ENCODE data around the gene AHDC1.
"Not testable (repeated sequence)": the region's sequence is repeated elsewhere in the genome, so short reads cannot be mapped to it uniquely, and the experiment has no call there.

The AHDC1 gene

DNA sequence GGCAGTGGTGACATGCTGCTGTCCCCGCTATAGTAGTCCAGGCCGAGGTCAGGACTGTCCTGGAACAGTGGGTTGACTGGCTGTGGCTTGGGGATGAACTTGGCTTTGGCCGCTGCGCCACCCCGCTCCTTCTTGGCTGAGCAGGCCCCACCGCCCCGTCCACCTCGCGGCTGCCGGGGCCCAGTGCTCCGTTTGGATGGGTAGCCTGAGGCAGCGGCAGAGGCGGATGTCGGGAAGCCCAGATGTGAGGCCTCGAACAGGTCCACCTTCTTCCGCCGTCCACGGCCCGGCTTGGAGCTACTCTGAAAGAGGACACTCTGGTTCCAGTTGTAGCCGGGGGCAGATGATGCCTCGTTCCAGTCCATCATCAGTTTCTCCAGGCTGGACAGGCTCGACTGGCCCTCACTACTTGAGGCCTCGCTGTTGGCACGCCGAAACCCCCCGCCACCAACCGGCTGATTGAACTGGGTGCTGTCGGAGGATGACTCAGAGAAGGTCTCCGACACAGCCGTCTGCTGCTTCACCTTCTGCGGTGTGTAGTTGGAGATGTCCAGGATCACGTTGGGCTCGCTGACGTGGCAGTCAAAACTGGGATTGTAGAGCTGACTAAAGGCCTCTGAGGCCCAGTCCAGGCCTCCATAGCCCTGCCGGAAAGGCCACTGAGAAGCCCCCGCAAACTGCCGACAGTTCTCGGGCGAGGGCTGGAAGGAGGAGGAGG is 55.6 kb downstream of the AHDC1 start:
- no peak for DNase-seq (ENCODE audit: low read depth)

DNA sequence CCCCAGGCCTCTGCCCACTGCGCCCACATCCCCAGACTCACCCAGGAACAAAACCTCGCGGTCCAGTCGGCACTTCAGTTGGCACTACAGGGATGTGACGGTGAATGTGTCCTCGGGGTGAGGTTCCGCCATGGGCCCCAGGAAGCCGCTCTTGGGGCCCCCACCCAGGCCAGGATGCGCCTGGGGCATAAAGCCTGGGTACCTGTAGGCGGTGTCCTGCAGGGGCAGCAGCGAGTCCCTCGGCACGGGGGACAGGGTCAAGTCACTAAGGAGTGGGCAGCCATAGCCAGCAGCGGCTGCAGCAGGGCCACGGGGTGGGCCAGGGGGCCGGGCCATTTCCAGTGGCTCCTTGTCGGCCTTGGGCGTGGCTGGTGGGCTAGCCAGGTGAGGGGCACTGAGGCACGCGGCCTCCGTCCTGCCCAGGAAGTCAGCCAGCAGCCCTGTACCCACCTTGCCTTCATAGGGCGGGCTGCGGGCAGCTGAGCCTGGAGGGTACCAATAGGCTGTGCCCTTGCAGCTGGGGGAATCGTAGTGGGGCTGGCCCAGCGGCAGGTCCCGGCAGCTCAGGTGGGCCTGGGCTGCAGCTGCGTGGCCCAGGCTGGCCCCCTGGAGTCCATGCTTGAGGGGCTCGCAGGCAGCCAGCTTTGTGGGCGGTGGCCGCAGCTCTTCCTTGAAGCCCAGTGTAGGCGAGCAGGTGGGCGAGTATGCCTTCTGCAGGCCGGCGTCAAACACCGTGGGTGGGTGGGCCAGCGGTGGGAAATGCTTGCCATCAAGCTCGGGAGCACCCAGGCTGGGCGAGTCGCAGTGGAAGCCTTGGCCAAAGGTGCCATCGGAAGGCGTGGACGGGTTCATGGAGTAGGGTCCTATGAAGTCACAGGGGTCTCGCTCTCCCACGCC is 56.5 kb downstream of the AHDC1 start:
- DNase-seq (ENCODE audit: low read depth) = no peak

DNA sequence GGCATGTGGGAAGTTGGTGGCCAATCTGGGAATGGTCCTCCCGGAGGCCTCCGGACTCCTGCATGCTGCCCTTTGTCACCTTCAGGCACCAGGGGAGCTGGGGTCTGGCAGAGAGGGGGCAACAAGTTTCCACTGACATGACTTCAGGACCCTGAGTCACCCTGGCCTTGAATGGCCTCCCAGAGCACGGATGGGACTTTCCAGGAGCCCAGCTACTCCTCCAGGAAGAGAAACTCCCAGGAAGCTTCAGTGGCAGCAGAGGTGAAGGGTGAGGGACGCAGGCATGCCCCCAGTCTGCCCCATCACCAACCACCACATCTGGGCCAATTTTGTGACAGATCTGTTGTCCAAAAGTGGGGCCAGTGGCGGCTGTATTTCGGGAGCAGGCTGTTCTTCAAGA is 58.1 kb downstream of the AHDC1 start:
- no peak for DNase-seq (ENCODE audit: low read depth)

DNA sequence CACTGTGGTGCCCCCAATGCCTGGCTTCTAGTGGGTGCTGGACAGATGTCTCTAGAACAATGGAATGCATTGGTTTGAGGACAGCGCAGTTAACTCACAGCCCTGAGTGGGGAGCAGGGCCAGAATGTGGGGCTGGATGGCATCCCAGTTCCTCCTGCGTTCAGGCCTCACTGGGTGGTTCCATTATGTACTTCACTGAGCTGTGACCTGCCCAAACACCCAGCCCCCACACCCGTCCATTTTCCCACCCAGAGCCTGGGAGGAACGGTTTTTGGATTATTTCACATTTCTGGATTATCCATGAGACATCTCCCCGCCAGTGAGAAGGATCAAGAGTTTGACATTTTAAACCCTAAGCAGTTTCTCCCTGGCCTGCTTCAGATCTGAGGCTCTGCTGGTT is 58.7 kb downstream of the AHDC1 start:
- DNase-seq (ENCODE audit: low read depth) = no peak

DNA sequence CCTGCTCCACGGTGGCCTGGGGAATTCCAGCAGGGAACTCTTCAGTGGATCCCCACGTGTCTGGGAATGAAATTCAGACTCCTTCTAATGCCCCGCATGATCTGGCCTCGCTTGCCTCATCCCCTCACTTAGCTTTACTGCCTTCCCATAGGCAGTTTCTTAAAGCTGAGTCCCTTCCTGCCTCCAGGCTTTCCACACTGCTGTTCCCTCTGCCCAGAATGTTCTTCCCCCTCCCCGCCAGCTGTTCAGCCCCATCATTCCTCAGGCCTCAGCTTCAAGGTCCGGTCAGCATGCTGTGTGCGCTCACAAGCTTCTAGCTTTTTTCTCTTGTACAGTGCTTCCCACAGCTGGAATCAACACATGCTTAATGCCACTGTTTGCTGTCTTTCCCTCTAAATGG is 59.1 kb downstream of the AHDC1 start:
- no peak for DNase-seq (ENCODE audit: low read depth)

DNA sequence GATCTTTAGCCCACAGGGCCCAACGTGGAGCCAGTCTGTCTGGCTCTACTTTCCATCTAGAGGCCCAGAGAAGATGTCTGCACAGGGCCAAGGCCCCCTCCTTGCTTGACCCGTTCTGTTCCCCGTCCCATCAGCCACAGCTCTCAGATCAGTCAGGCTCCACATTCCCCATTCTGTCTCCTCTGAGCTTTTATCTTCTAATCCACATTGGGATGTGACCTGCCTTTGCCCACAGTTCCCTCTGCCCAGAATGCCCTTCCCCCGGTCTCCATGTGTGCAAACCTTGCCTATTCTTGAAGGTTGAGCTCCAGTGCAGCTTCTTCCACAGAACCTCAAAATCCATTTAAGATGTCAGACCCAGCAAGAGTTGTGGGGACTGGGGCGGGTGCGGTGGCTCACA is 60.7 kb downstream of the AHDC1 start:
- DNase-seq (ENCODE audit: low read depth) = no peak

DNA sequence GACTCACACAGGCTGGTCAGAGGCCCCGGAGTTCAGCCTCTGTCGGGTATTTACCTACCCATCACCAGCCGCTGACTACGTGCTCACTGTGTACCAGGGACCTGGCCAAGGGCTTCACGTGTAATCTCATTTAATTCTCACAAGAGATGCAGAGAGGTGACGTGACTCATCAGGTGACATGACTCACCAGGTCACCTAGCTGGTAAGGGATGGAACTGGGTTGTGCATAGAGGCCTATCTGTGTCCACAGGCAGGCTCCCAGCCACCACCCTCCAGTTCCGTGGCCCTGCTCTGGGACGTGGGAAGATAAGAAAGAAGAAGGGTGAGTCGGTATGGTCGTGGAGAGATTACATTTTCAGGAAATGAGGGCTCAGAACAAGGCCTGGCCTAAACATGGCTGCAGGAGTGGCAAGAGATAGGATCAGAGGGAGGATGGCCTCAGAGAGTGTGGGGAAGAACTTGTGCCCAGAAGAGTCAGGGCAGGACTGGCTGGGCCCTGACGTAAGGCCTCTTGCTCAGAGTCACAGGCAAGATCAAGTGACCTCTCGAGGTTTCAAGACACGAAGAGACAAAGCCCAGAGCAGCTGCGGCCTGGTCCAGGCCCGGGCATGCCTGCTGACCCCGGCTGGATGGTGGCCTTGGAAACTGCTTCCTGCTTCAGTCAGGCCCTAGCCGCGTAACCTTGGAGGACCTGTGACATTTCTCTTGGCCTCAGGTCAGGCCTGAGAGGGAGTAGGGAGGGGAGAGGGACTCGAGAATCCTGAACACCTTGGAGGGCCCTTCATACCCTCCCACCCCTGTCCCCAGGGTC is 61.3 kb downstream of the AHDC1 start:
- no peak for DNase-seq (ENCODE audit: low read depth)

DNA sequence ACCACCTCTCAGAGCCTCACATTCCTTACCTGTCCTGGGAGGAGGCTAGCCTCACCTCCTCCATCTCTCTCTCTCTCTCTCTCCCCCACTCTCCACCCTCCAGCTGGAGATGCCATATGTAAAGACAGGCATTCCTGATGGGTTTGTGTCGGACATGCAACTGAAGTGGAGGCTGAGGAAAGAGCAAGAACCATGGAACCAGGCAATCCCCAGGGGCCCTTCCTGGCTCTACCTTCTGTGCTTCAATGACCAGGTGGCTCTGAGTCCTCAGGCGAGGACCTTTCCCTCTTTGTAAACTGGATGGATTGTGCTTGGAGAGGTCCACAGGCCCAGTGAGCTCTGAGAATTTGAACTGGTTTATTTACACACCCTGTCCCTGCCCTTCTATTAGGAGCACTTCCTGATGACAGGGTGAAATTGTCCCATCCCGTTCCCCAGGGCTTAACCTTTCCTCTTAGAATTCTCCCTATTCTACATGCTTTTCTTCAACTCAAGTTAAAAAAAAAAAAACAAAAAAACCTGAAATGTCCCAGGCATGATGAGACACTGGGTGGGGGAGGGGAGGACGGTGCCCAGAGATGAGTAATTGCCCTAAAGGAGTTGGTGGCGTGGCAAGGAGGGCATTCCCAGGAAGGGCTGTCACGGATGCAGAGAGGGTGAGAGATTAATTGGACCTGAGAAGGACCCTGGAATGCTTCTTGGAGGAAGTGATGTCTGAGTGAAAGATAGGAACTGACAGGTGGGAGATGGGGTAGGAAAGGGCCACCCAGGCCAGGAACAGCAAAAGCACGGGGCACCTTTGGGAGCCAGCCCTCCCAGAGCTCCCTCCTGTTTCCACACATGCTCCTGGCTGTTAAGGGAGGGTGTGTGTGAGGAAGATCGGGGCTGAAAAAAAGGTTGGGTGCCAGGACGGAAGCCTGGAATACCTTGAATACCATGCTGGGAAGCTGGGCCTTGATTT is 63.8 kb downstream of the AHDC1 start:
- DNase-seq (ENCODE audit: low read depth) = no peak

DNA sequence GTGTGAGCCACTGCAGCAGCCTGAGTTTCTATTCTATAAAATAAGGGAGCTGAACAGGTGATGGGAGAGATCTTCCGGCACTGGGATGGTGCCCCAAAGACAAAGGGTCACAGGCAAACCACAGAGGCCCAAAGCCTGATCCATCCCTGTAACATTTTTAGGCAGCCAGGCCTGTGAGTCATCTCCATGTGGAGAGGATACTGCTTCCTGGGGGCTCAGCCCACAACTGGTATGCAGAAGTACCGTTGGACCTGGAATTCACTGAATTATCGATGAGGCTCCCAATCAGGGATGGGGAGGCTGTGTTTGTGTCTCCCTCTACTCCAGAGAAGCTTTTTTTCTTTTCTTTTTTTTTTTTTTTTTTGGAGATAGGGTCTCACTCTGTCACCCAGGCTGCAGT is 65.2 kb downstream of the AHDC1 start:
- DNase-seq (ENCODE audit: low read depth) = no peak

DNA sequence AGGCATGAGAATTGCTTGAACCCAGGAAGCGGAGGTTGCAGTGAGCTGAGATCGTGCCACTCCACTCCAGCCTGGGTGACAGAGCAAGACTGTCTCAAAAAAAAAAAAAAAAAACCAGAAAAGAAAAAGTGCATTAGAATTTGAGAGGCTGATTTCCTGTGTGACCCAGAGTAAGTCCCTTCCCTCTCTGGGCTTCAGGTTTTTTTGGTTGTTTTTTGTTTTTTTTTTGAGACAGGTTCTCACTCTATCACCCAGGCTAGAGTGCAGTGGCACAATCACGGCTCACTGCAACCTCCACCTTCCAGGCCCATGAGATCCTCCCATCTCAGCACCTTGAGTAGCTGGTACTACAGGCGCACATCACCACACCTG is 65.7 kb downstream of the AHDC1 start:
- DNase-seq (ENCODE audit: low read depth) = not testable (repeated sequence)

DNA sequence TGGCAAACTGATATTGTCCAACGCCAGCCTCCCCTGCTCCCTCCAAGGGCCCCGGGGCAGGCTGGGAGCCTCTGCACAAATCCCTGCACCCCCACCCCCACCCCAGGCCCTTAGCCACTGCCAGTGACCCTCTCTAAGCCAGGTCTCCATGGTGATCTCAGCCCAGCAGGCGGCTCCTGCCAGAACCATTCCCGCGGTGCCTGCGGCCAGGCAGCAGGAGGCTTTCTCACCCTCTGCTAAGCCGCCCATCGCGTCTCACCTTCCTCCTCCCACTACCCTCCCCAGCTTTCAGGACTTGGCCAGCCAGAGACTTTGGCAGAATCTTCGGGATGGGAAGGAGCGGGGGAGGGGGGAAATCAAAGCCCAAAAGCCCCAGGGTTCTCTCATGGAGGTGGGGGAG is 67.2 kb downstream of the AHDC1 start:
- no peak for DNase-seq (ENCODE audit: low read depth)

DNA sequence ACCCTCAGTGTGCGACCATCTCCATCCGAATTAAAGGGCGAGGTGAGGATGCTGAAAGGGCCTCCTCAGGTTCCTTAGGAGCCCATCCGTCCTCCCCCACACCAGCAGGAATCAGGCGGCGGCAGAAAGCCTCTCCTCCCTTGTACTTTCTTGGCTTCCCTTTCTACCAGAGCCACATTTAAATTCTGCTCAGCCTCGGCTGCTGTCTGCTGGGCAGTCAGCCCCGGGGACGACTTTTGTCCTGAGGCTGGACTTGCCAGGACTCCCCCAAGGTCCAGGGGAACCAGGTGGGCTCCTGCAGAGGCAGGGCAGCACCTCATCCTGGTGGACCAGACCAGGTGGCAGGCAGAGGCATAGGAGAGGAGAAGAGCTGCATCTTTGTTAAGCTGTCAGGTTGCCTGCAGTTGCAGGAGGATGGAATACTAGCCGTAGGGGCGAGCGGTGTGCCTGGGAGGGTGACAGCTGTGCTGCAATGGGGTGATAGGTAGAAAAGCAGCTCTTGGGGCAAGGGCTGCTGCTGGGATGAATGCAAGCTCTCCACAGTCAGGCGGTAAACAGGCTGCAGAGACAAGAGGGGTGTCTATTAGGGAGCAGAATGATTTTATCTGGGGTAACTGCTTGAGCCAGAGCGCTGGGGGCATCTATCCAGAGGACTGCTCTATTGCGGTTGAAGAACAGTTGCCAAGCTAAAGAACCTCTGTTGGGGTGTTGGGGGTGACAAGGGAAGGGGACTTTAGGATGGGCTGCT is 67.8 kb downstream of the AHDC1 start:
- DNase-seq (ENCODE audit: low read depth) = no peak

DNA sequence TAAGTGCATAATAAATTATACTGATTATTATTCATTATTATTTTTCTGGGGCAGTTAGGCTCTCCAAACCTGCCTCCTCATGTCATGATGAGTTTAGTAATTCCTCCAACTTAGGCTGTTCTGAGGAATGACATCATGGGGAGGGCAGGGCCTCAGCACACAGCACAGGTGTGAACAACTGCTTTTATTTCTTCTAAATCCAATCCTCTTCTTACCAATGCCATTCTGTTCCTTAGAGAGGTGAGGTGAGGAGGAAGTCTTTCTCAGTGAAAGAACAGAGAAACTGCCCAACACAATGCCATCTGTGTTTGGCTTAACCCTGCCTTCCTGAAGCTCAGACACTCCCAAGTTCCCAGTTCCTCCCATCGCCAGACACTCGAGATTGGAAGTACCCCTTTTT is 68.6 kb downstream of the AHDC1 start:
- DNase-seq (ENCODE audit: low read depth) = no peak

DNA sequence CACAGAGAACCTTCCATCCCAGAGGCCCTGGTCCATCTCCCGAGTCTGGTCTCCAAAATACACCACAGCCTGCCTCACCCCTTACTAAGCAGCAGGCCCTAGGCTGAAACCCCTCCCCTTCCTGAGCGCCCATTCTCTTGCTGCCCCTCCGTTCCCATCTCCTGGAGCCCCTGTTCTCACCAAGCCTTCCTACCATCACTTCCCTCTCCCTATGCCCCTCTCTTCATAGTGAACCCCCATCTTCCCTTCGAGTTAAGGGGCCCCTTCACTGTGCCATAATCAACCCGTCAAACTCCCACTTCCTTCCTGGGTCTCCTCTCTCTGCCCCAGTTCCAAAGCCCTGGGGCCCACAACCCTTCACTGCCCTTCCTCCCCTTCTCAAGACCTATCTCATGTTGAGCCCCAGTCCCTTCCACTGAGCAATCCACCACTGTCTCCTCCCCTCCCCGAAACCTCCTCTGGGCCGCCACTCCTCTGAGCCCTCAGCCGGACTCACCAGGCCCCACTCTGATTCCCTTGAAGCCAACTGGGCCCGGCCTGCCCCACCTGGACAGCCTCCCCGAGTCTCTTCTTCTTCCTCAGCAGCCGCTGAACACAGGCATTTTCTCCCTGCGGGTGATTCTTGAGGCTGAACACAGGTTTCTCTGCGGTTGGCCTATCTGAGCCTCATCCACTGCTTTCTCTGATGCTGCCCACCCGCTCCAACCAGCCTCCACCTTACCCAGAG is 71.8 kb downstream of the AHDC1 start:
- no peak for DNase-seq (ENCODE audit: low read depth)

DNA sequence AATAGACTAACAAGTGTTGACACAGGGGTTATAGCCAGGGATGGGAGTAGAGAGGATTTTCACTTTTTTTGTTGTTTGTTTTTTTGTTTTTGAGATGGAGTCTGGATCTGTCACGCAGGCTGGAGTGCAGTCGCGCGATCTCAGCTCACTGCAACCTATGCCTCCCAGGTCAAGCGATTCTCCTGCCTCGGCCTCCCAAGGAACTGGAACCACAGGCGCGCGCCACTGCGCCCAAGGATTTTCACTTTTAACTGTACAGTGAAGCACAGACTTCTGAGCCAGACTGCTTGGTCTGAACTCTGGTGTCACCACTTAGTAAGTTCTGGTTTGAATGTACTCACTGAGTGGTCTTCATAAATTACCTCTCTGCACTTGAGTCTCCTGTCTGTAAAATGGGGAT is 73.8 kb downstream of the AHDC1 start:
- no peak for DNase-seq (ENCODE audit: low read depth)

DNA sequence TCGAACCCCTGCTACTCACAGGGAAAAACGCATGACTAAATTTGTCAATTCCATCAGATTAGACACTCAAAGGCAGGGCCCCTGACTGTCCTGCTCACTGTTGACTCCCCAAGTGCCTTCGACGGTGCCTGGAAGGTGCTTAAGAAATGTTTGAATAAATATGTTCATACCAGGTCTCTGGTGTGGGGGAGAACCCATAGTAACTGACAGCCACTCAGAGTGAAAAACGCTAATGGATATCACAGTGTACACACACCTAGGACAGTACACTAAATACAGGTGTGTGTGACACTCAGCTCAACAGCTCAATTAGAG is 74.3 kb downstream of the AHDC1 start:
- no peak for DNase-seq (ENCODE audit: low read depth)

DNA sequence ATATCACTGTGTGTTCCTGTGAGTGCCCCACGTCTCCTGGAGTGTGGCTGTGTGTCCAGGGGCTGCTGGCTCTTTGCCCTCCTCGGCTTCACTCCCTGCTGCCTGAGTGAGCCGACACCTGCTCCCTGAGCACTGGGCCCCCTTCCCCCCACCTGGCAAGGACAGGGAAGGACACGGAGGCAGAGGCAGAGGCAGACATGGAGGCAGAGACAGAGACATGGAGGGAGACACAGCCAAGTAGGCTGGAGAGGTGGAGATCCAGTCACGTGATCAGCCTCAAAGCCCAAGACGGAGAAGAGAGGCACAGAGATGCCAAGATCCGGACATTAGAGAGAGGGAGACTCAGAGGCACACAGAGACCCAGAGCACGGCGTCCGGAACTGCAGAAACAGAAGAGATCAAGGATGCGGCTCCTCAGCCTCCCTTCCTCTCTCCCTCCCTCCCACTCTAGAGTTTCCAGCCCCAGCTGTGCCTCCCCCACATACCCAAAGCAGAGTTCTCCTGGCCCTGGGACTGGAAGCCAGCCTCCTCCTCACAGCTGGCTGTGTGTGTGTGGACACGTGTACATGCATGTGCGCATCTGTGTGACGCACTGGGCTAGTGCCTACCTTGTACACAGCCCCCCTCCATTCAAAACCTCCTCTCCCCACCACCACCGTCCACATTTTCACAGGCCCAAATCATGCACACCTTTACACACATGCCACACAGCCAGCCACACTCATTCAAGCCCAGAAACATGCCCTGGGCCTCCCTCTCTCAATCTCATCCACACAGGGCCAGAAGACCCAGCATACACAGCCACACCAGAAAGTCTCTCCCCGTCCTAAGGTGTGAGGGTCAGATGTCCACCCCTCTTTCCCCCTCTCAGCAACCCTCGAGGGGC is 74.9 kb downstream of the AHDC1 start:
- DNase-seq (ENCODE audit: low read depth) = no peak

DNA sequence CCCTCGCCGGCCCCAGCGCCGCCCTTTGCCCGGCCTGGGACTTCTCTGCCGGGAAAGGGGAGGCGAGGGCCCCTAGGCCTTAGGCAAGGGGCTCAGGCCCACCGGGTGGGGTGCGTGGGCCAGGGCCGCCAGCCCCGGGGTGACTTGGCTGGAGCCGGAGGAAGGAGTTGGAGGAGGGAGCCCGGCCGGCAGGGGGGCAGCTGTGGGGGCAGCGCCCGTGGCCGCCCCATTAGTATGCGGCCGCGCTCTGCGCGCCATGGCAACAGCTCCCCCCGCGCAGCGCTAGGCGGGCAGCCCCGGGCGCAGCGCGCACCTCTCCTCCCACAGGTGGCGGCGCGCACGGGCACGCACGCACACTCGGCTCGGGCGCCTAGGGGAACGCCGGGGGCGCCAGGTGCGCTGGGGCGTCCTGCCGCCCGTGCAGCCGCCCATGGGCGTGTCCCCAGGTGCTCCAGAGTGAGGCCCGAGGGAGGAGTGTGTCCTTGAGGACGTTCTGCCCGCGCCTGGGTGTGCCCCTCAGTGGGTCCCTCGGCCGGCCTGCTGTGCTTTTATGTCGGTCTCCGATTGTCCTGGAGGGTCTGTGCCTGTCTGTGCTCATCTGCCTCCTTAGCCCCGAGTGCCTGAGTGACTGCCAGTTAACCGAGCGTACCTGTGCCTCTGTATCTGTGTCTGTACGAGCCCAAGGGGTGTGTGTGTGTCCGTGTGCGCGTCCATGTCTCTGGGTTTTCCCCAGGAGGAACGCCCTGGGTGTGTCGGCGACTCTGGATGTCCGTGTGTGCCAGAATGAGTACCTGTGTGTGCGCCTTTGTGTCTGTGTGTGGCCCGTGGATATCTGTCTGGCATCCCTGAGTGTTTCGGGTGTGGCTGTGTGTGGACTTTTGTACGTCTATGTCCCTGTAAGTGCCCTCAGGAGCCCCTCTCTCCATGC is 75.8 kb downstream of the AHDC1 start:
- no peak for DNase-seq (ENCODE audit: low read depth)

Measured in stimulated activated CD8-positive, alpha-beta memory T cell treated with anti-CD3 and anti-CD28 coated beads, Interleukin-12 subunit alpha, Interleukin-12 subunit beta, amount 100 ng/mL, for 1 hour (primary cell).